HG03097 (cell line): Measurements from ENCODE around the gene TBCC.

ENCODE experiments used
- ATAC-seq: cut with Tn5 transposase; IDR thresholded peaks from one replicate; pipeline ENCODE4 v1.9.1; 2021; ENCODE audit not compliant: unreplicated experiment, low FRiP score

The TBCC gene

DNA sequence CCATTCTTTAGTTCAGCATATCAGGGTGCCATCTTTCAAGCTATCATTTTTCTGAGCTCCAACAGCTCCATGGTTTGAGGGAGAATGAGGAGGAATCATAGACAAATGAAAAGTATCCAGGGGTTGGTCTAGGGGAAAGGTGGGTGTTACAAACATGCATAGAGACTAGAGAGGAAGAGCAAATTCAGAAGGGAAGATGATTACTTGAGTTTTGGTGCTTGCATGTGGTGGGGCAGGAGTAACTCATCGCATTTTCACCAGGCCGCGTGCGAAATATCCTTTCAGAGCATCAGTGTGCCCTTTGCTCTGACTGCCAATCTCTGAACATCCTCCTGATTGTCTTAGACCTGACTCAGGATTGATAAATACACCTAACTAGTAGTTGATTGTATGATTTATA lies 28.3 kb upstream of the TBCC start:
- no peak for ATAC-seq

DNA sequence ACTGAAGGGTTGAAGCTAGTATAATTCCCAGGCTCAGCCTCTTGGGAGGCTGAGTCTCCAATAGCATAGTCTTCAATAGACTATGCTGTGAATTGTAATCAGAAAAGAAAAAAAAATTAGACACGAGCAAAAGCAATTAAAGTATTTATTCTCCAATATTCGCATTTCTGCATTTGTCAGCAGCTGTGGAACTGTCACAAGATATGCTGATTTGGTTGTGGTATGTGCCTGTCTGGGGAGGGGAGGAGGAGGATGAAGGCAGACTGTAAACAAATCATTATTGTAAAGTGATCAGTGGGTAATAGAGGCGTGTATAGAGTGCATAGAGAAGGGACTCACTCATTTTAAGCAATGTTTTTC lies 25.8 kb upstream of the TBCC start:
- ATAC-seq, result peak; percentile 11

DNA sequence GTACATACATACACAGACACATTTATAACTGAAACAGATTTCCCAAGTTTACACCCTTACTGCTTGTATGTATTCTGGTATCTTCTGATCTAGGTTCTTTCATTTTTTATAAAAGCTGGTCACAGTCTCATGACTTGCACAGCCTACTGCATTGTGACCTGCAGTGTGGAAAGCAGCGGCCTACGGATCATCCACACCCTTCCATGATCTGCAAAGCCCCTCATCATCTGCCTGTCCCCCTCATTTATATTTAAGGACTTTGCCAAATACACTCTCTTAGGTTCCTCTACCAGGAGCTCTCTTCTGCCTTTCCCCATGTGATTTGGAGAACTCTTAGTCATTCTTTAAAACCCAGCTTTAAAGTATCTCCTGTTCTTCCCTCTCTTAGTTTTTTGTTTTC lies 23.9 kb upstream of the TBCC start:
- ATAC-seq, result no peak

DNA sequence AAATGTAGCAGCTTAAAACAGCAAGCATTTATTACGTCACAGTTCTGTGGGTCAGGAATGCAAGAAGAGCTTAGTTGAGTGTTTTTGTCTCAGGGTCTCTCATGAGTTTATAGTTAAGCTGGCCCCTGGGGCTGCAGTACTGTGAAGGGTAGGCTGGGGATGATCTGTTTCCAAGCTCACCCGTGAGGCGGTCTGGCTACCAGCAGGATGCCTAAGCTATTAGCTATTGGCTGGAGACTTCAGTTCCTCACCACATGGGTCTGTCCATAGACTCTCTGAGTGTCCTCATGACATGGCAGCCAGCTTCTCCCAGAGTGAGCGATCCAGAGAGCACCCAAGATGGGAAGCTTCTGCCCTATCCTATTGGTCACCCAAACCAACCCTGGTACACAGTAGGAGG lies 23.1 kb upstream of the TBCC start:
- ATAC-seq, result no peak

DNA sequence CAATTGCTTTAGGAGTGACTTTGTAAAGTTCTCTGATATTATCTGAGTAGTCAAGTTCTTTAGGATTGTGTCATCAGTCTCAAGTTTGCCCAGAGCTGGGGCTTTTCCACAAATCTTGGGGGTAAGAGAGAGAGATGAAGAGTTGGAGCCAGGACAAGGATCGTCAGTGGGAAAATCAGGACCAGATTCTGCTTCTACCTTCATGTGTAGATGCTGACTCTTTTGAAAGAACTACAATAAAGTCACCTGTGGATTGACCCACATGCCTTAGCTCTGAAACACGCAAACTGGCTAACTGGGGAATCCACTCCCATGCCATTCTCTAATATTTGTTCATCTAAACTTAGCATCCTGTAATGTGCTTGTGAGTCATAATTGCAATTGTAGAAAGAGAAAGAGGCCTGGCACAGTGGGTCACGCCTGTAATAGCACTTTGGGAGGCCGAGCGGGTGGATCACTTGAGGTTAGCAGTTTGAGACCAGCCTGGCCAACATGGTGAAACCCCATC lies 20.3 kb upstream of the TBCC start:
- no peak for ATAC-seq

DNA sequence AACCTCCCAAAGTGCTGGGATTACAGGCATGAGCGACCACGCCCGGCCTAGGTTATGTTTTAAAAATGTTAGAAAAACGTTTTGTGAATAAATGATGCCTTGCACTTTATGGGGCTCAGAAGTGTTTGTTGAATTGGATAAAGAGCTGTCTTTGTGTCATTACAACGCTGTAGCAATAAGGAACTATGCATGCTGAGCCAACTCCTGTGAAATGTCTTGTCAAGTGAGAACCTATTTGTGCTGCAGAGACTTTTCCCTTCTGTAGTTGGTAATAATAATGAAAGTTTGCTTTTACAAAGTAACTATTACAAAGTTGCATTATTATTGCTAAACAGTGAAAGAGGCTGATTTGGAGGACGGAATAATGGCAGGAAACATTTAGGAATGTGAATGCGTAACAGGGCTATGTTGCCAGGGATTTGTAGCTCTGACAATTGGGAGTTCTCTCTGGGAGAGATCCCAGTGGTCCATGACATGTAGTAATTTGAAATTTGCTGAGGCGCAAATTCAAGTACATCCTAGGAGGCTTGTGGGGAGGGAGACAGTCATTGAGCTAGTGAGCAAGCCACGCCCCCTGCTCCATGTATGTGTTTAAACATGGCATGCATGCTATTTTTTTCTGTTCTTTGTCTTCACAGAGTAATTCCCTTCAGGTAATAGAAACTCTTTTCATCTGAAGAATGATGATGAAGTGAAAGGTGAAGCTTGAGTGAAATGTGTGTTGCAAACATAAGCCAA lies 19.2 kb upstream of the TBCC start:
- ATAC-seq, result no peak

DNA sequence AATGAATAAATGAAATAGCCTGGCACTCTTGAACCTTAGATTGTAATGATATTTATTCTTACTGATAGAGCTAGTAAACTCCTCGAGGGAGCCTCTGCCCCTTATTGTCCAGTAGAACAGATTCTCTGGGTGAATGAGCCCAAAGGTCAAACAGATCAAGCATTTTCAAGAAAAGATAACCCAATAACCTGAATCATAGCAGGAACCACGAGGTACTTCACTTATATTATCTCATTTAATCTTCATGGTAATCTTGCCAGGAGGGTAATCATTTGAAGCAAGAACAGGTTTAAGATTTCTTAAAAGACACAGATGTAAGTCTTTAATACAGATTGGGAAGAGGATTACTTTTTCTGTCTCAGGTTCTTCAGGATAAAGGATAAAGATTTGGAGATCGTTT lies 17.0 kb upstream of the TBCC start:
- no peak for ATAC-seq

DNA sequence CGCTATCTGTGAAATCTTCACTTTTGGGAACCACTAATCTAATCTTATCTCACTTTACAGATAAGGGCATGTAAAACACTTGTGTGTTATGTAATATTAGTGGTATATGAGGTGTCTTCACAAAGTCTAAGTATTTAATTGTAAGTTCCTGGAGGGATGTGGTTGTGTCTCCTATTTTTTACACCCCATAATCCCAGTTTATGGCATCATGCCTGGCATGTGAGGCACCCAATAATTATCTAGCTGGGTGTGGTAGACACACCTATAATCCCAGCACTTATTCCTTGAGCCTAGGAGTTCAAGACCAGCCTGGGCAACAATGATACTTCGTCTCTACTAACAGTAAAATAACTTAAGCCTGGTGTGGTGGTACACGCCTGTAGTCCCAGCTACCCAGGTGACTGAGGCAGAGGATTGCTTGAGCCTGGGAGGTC lies 16.5 kb upstream of the TBCC start:
- ATAC-seq, result no peak

DNA sequence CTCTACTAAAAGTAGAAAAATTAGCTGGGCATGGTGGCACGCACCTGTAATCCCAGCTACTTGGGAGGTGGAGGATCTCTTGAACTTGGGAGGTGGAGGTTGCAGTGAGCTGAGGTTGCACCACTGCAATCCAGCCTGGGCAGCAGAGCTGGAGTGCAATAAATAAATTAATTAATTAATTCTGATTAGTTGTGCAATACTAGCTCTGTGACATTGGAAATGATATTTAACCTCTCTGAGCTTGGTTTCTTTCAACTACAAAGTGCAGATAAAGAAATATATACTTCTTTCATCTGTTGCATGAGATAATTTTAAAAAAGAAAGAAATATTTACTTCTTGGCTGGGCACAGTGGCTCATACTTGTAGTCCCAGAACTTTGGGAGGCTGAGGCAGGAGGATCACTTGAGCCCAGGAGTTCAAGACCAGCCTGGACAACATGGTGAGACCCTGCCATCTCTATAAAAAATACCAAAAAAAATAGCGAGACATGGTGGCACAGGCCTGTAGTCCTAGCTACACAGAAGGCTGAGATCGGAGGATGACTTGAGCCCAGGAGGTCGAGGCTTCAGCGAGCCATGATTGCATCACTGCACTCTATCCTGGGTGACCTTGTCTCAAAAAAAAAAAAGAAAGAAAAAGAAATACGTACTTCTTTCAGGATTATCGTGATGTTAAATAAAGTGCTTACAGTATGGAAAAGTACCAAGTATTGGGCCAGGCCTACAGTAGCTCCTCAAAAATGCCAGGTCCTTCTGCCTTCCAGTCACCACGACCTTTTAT lies 15.6 kb upstream of the TBCC start:
- no peak for ATAC-seq

DNA sequence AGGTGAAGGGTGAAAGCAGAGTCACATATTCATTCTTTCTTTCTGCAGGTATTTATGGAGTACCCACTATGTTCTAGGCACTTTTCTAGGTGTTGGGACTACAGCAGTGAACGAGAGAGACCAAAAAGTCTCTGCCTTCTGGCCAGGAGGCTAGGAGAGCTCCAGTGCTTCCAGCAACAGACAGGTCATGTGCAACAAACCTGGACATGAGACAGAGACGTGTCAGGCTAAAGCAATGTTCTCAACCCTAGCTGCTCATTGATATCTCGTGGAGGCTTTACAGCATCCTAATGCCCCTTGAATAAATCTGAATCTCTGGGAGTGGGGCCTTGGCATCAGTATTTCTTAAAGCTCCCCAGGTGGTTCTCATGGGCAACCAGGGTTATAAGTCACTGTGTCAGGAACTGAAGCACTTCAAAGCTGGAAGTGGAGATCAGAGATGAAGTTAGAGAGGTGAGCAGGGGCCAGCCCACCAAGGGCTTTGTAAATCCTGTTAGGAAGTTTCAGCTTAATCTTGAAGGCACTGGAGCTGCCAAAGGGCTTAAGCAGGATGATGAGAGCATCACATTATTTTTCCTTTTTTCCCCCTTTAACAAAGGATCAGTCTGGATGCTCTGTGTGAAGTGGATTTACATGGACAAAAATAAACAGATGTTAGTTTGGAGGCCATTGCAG lies 13.0 kb upstream of the TBCC start:
- ATAC-seq, result no peak

DNA sequence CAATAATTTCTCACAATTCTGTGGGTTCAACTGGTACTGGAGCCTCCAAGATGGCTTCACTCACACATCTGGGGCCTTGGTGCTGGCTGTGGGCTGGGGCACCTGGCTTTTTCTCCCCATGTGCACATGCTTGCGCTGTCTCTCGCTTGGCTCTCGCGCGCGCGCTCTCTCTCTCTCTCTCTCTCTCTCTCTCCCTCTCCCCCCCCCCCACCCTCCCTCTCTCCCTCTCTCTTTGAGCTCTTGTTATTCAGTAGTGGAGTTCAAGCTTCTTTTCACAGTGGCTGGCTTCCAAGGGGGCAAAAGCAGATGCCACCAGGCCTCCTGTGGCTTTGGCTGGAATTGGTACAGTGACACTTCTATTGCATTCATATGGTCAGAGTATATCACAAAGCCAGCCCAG lies 10.8 kb upstream of the TBCC start:
- ATAC-seq, result no peak

DNA sequence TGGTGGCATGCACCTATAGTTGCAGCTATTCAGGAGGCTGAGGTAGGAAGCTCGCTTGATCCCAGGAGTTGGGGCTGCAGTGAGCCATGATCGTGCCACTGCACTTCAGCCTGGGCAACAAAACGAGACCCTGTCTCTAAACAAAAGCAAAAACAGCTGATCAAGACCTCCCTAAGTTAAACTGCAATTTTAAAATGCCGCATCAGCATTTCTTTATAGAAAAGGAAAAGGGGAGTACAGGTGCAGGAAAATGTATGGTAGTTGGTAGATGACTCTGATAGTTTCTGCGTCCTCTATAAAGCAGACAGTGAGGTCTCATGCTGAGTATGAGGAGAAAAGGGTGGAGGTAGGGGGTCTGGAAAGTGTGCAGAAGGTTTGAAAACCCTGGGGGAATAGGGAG lies 8.9 kb upstream of the TBCC start:
- no peak for ATAC-seq

DNA sequence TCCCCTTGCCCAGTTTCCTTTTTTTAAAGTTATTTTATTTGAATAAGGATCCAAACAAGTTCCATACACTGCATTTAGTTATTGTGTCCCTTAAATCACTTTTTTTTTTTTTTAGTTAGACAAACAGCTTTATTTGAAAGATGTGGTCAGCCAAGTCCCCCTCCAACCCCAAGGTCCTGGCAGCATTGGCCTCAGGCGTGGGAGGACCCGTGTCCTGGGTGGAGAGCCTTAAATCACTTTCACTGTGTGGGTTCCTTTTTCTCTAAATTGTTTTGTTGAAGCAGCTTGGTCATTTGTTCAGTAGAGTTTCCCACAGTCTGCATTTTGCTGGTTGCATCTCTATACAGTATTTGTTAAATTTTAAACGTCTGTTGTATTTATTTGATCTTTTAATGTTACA lies 5.2 kb upstream of the TBCC start:
- no peak for ATAC-seq

DNA sequence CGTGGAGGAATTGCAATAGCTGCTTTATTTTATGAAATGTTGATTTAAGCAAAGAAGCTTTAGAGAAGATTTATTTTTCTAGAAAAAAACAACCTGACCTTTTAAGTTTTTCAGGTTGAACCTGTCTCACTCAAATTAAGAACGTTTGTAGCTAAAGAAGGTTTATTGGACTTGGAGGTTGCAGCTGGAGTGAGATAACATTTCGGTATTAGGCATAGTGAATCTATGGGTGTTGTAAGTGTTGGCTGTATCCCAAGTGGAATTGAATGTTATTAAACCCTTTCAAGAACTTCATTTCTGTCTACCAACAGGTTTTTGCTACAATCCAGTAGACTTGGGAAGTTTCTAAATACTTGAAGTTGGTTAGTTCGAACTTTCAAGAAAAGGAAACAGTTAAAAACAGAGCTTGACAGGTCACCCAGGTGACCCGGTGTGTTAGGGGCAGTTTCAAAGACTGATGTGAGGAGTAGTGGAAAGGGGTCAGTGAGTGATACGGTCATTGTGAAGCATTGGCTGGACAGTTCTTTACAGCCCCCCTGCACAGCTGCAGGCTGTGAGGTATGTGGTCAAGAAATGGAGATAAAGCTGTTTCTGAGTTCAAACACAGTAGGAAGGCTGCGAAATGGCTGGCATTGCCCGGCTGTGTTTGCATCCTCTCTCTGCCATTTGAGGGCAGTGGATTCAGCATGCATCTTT lies 2.4 kb upstream of the TBCC start:
- ATAC-seq, result no peak

DNA sequence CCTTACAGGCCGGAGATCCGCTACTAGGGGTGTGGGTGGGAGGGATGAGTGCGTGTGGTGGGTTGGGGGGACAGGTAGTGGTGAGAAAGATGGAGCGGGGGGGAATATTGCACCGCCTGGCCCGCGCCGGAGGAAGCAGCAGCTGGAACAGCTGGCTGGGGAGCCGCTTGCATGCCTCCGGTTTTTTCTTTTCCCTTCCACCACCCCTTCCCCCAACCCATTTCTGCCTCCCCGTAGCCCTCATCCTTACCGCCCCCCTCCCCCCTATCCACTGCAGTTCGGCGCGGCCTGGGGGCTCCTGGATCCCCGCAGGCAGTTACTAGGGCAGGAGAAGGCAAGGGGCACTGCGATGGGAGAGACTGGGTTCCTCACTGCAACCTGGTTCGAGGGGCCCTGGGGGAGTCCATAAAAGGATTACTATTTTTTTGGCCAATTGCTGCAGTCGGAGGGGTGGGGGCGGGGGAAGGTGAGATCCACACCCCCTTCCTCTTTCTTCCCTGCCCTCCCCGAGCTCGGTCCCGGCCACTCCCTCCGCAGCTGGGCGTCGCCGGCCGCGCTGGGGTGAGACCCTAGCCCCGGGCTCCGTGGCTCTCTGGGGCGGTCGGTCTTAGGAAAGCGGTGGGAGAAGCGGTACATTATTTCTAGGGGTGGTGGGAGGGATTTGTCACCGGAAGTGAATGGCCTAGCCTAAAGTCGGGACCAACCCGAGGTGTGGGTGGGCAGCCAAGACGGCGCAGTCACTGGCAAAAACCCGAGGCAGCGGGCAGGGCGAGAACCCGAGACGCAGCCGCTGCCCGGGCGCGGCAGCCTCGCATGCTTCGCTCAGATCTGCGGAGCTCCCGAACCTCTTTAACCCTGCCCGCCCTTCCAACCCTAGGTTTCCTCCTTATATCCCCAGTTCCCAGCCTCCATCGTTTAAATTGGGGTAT lies 824 bp upstream of the TBCC start:
- peak; percentile 62 for ATAC-seq

DNA sequence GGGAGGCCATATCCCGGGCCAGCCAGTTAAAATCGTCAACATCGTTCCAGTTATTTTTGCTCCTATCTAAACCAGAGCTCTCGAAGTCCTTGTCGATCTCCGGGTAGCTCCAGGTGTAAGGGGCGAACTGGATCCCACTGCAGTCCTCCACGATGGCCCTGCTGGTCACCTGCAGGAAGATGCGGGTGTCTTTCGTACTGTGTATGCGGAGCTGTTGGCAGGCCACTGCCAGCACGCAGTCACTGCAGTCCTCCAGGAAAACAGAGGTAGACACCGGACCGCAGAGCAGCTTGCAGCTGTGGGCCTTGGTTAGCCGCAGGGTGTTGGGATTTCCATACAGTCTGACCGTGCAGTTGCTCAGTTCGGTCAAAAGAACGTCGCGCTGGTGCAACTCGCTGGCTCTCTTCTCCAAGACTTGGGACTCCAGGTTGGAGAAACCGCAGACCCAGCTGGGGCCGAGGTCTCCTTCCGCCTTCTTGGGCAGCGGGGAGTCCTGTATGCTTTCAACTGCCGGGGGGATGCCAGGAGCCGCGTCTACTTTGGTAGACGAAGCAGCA lies 742 bp downstream of the TBCC start:
- ATAC-seq, result no peak

DNA sequence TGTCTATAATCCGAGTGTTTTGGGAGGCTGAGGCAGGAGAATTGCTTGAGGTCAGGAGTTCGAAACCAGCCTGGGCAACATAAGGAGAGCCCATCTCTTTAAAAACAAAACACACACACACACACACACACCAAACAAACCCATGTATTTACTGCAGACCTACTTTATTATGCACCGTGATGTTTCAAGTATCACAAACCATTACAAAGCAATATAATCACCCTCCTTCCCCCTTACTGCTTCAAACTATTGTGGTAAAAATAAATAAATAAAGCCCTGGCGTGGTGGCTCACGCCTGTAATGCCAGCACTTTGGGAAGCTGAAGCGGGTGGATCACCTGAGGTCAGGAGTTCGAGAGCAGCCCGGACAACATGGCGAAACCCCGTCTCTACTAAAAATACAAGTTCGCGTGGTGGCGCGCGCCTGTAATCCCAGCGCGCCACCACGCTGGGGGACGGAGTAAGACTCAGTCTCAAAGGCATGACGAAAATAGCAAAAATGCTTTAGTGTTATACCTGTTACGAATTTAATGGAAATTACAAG lies 1.5 kb downstream of the TBCC start:
- ATAC-seq, result no peak

DNA sequence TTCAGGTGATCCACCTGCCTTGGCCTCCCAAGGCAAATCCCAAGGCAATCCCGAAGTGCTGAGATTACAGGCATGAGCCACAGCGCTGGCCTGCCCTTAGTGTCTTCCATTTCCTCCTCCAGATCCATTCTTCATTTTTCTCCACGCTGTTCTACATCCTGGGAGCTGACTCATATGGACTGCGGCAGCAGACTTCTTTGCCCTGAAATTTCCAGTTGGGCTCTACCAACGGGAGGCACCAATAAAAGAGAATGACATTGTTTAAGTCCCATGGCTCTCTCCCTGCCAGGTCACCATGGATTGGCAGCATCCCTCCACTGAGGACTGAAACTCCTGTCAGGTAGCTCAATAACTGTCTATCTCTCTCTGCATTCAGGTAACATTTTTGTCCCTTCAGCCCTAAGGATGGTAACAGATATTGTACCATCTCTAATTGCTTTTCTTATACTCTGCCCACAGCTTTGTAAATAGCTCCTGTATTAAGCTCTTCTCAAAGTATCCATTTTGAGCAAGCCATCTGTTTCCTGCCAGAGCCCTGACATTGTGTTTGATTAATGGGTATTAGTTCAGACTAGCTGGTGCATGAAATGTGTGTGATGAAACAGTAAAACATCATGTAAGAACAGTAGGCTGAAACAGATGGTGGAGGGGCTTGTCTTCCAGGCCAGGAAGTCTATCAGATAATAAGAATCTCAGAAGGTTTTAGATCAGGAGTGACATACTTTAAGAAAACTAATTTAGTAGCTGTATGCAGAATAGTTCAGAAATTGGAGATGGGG lies 3.6 kb downstream of the TBCC start:
- no peak for ATAC-seq

DNA sequence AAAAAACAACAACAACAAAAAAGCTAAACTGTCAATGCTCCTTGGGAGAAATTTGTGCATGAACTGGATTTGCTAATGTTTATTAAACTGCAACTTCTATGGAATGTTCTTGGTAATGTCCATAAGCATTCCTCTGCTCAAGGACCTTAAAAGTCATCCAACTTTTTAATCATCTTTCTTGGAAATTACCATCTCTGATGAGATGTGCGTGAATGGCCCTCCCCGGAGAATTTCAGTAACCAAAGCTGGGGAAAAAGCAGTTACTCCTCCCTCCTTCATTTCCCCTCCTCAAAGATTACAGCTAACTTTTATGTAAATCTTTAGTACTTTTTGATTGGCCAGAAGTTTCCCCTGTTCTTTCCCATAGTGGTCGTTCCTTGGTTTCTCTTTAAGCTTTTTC lies 5.2 kb downstream of the TBCC start:
- ATAC-seq, result no peak
